Activated T-helper 2 cell treated with anti-CD3 and anti-CD28 coated beads, Interferon-gamma antibody, Interleukin-2, Interleukin-4, amounts not matched to agents 10 μg/mL and 5 μg/mL and 100 μg/mL, durations not matched to agents 14 hours and 24 hours and 36 hours (primary cell): ENCODE measurements around the gene FOXD4L6. TPM values are rescaled to one million over a fixed set of nuclear protein-coding genes. Genes with fewer than 3 reads are reported as not detected.
"Not testable (repeated sequence)": the region's sequence is repeated elsewhere in the genome, so short reads cannot be mapped to it uniquely, and the experiment has no call there.

Source experiments
- DNase-seq: peaks from one replicate; pipeline ENCODE4 v3.0.0; 2021; ENCODE audit warnings: low spot score
- H3K27ac Mint-ChIP-seq: one replicate; pipeline ENCODE4 v1.8.0; 2021; ENCODE audit warnings: mixed read lengths
- H3K27me3 Mint-ChIP-seq: one replicate; pipeline ENCODE4 v1.8.0; 2021; ENCODE audit warnings: low read depth, mixed read lengths
- H3K36me3 Mint-ChIP-seq: one replicate; pipeline ENCODE4 v1.8.0; 2021; ENCODE audit warnings: low read depth, mixed read lengths
- H3K4me1 Mint-ChIP-seq: one replicate; pipeline ENCODE4 v1.8.0; 2021; ENCODE audit warnings: low read depth, mixed read lengths
- H3K4me3 Mint-ChIP-seq: one replicate; pipeline ENCODE4 v1.8.0; 2021; ENCODE audit warnings: low read depth, mild to moderate bottlenecking, moderate library complexity, mixed read lengths
- H3K9me3 Mint-ChIP-seq: one replicate; pipeline ENCODE4 v1.8.0; 2021; ENCODE audit warnings: mixed read lengths
- intact Hi-C: fragments of 100-400 bp; cut with micrococcal nuclease; formaldehyde crosslinking; loops from one replicate; pipeline ENCODE4 v1.15.1; 2023
- total RNA-seq: library from RNA; stranded (reverse); gene quantifications from 2 replicates; pipeline ENCODE4 v1.2.3, GENCODE V29; 2022

The FOXD4L6 gene
- total RNA-seq, 1 donor from 2014 or later: not detected

- H3K27ac Mint-ChIP-seq, H3K9me3 Mint-ChIP-seq, H3K4me3 Mint-ChIP-seq, DNase-seq, H3K4me1 Mint-ChIP-seq, intact Hi-C loops, H3K36me3 Mint-ChIP-seq, H3K27me3 Mint-ChIP-seq: not testable (repeated sequence)
Observed at GRCh38 chr9:41113348-41113747, 15.1 kb downstream of the FOXD4L6 start.

- intact Hi-C loops, H3K27ac Mint-ChIP-seq, H3K36me3 Mint-ChIP-seq, DNase-seq, H3K9me3 Mint-ChIP-seq, H3K4me1 Mint-ChIP-seq, H3K4me3 Mint-ChIP-seq, H3K27me3 Mint-ChIP-seq: not testable (repeated sequence)
Observed at GRCh38 chr9:41111414-41111813, 17.1 kb downstream of the FOXD4L6 start.

- H3K27ac Mint-ChIP-seq, H3K4me1 Mint-ChIP-seq, DNase-seq, H3K36me3 Mint-ChIP-seq, intact Hi-C loops, H3K9me3 Mint-ChIP-seq, H3K27me3 Mint-ChIP-seq, H3K4me3 Mint-ChIP-seq: not testable (repeated sequence)
Observed at GRCh38 chr9:41110913-41111312, 17.6 kb downstream of the FOXD4L6 start.

GRCh38 chr9:41109253-41109652, 19.2 kb downstream of the FOXD4L6 start:
- H3K27ac Mint-ChIP-seq, H3K27me3 Mint-ChIP-seq, H3K36me3 Mint-ChIP-seq, DNase-seq, intact Hi-C loops, H3K4me1 Mint-ChIP-seq, H3K4me3 Mint-ChIP-seq, H3K9me3 Mint-ChIP-seq: not testable (repeated sequence)

- intact Hi-C loops, H3K4me1 Mint-ChIP-seq, DNase-seq, H3K27ac Mint-ChIP-seq, H3K36me3 Mint-ChIP-seq, H3K9me3 Mint-ChIP-seq, H3K4me3 Mint-ChIP-seq, H3K27me3 Mint-ChIP-seq: not testable (repeated sequence)
Observed at GRCh38 chr9:41108816-41109215, 19.7 kb downstream of the FOXD4L6 start.

- H3K36me3 Mint-ChIP-seq, intact Hi-C loops, H3K4me1 Mint-ChIP-seq, H3K27me3 Mint-ChIP-seq, H3K4me3 Mint-ChIP-seq, H3K9me3 Mint-ChIP-seq, DNase-seq, H3K27ac Mint-ChIP-seq: not testable (repeated sequence)
Observed at GRCh38 chr9:41106472-41107116, 21.9 kb downstream of the FOXD4L6 start.

- H3K9me3 Mint-ChIP-seq, H3K4me3 Mint-ChIP-seq, intact Hi-C loops, DNase-seq, H3K36me3 Mint-ChIP-seq, H3K4me1 Mint-ChIP-seq, H3K27me3 Mint-ChIP-seq, H3K27ac Mint-ChIP-seq: not testable (repeated sequence)
Observed at GRCh38 chr9:41105557-41106253, 22.8 kb downstream of the FOXD4L6 start.

GRCh38 chr9:41104542-41104941, 23.9 kb downstream of the FOXD4L6 start:
- DNase-seq, H3K4me1 Mint-ChIP-seq, H3K36me3 Mint-ChIP-seq, H3K27me3 Mint-ChIP-seq, H3K4me3 Mint-ChIP-seq, H3K9me3 Mint-ChIP-seq, intact Hi-C loops, H3K27ac Mint-ChIP-seq: not testable (repeated sequence)

- H3K4me3 Mint-ChIP-seq, DNase-seq, H3K4me1 Mint-ChIP-seq, H3K9me3 Mint-ChIP-seq, intact Hi-C loops, H3K36me3 Mint-ChIP-seq, H3K27ac Mint-ChIP-seq, H3K27me3 Mint-ChIP-seq: not testable (repeated sequence)
Observed at GRCh38 chr9:41100508-41100907, 28.0 kb downstream of the FOXD4L6 start.

- H3K4me3 Mint-ChIP-seq, H3K4me1 Mint-ChIP-seq, intact Hi-C loops, H3K36me3 Mint-ChIP-seq, H3K27ac Mint-ChIP-seq, DNase-seq, H3K9me3 Mint-ChIP-seq, H3K27me3 Mint-ChIP-seq: not testable (repeated sequence)
Observed at GRCh38 chr9:41098759-41099158, 29.7 kb downstream of the FOXD4L6 start.

- H3K9me3 Mint-ChIP-seq, H3K27me3 Mint-ChIP-seq, intact Hi-C loops, H3K4me1 Mint-ChIP-seq, H3K4me3 Mint-ChIP-seq, H3K36me3 Mint-ChIP-seq, H3K27ac Mint-ChIP-seq, DNase-seq: not testable (repeated sequence)
Observed at GRCh38 chr9:41095060-41095459, 33.4 kb downstream of the FOXD4L6 start.

- H3K4me1 Mint-ChIP-seq, H3K9me3 Mint-ChIP-seq, H3K4me3 Mint-ChIP-seq, intact Hi-C loops, H3K27ac Mint-ChIP-seq, DNase-seq, H3K36me3 Mint-ChIP-seq, H3K27me3 Mint-ChIP-seq: not testable (repeated sequence)
Observed at GRCh38 chr9:41094010-41094773, 34.3 kb downstream of the FOXD4L6 start.

GRCh38 chr9:41090922-41091321, 37.6 kb downstream of the FOXD4L6 start:
- H3K27me3 Mint-ChIP-seq: peaks cover 16% of the 10 kb centered on the region
- H3K4me1 Mint-ChIP-seq, intact Hi-C loops, H3K36me3 Mint-ChIP-seq, H3K9me3 Mint-ChIP-seq, DNase-seq, H3K27ac Mint-ChIP-seq, H3K4me3 Mint-ChIP-seq: not testable (repeated sequence)
